Panc1 (cell line): Measurements from ENCODE around the gene HS6ST3. TPM values are rescaled to one million over a fixed set of nuclear protein-coding genes. Genes with fewer than 3 reads are reported as not detected.

Experiments used
- ATAC-seq: fragments of 200-7000 bp; cut with Tn5 transposase; 2 replicates; pipeline ENCODE4 v1.9.1; 2020; ENCODE audit warnings: mild to moderate bottlenecking, moderate library complexity
- BruUV-seq: library from RNA; stranded (reverse); fragments of 400-500 nt; replicated peaks from 2 replicates; lab custom pipeline; 2021; lab: Mats Ljungman, UMichigan
- CTCF ChIA-PET: fragments of 300-600 bp; sonication (Branson Sonifier 250); formaldehyde crosslinking; loops from one replicate; lab custom pipeline; 2022; ENCODE audit warnings: antibody characterized with exemption; lab: Charles Lee
- POLR2A ChIA-PET: fragments of 300-600 bp; sonication (Branson Sonifier 250); formaldehyde crosslinking; loops from one replicate; lab custom pipeline; 2022; ENCODE audit warnings: antibody characterized with exemption; lab: Charles Lee
- DNase-seq: peaks from one replicate; pipeline ENCODE4 v3.0.0-alpha.2; 2010; ENCODE audit warnings: low read depth, low spot score
- H3K27ac ChIP-seq: 2 replicates; pipeline ENCODE4 v1.5.1; 2011; ENCODE audit warnings: mild to moderate bottlenecking, low read length, inconsistent platforms
- H3K27me3 ChIP-seq: fragments of 200-500 bp; sonication (Bioruptor generic); 2 replicates; pipeline ENCODE4 v1.6.0; 2014; ENCODE audit warnings: low read length, inconsistent platforms; ENCODE audit not compliant: control insufficient read depth, insufficient read depth
- H3K36me3 ChIP-seq: fragments of 200-500 bp; sonication (Bioruptor generic); 2 replicates; pipeline ENCODE4 v1.5.1; 2014; ENCODE audit warnings: inconsistent platforms, mild to moderate bottlenecking, low read length, moderate library complexity; ENCODE audit not compliant: control insufficient read depth, insufficient read depth
- H3K4me1 ChIP-seq: 2 replicates; pipeline ENCODE4 v1.5.1; 2011; ENCODE audit warnings: inconsistent platforms, mild to moderate bottlenecking, low read length, moderate library complexity; ENCODE audit not compliant: control insufficient read depth, insufficient read depth
- H3K4me3 ChIP-seq, 2 experiments: 2 replicates each; pipeline ENCODE4 v1.5.1; 2011 to 2012; ENCODE audit warnings: low read depth in 2 of 2, low read length in 2 of 2, mild to moderate bottlenecking in 2 of 2, inconsistent platforms in 1 of 2, moderate library complexity in 1 of 2
- H3K9me3 ChIP-seq: fragments of 200-500 bp; sonication (Bioruptor generic); 2 replicates; pipeline ENCODE4 v1.5.1; 2014; ENCODE audit warnings: low read depth, mild to moderate bottlenecking, inconsistent platforms, low read length, moderate library complexity; ENCODE audit not compliant: control insufficient read depth, insufficient read depth
- POLR2AphosphoS5 ChIP-seq: IDR thresholded peaks from 2 replicates; pipeline ENCODE4 v1.6.1; 2012; ENCODE audit warnings: mild to moderate bottlenecking, low read depth, low read length, moderate library complexity
- SIN3A ChIP-seq: IDR thresholded peaks from 2 replicates; pipeline ENCODE4 v1.6.1; 2012; ENCODE audit warnings: low read depth, mild to moderate bottlenecking, low read length, moderate library complexity, borderline replicate concordance; ENCODE audit not compliant: insufficient read depth
- TCF7L2 ChIP-seq: IDR thresholded peaks from 2 replicates; pipeline ENCODE4 v1.6.1; 2011; ENCODE audit warnings: mild to moderate bottlenecking, low read depth, low read length, inconsistent platforms
- in situ Hi-C: cut with HindIII; loops from 2 replicates; pipeline ENCODE4 v1.10.0; 2016; ENCODE audit warnings: low sequenced_read_pairs, low pct_unique_long_range_greater_than_20kb
- intact Hi-C: fragments of 100-400 bp; cut with micrococcal nuclease; formaldehyde crosslinking; loops from one replicate; pipeline ENCODE4 v1.10.0; 2022; ENCODE audit not compliant: unreplicated experiment
- total RNA-seq: library from RNA; stranded (reverse); gene quantifications from one replicate; pipeline ENCODE4 v1.2.1, GENCODE V29; 2021; ENCODE audit not compliant: unreplicated experiment
- TF ChIP-seq, protein P1 (sequence below): fragments of 450-650 bp; IDR thresholded peaks from 2 replicates; pipeline ENCODE4 v1.5.1; 2017; ENCODE audit warnings: mild to moderate bottlenecking
- TF ChIP-seq, protein P2 (sequence below), 2 experiments: IDR thresholded peaks; 2 replicates each; pipeline ENCODE4 v1.6.1; 2011 to 2012; ENCODE audit warnings: low read depth in 2 of 2, control low read depth in 1 of 2, low read length in 1 of 2, mild to moderate bottlenecking in 1 of 2, moderate library complexity in 1 of 2; ENCODE audit not compliant: insufficient read depth in 1 of 2

The HS6ST3 gene
- total RNA-seq, 1 experiment from 2014 or later, result 0.13 TPM

DNA sequence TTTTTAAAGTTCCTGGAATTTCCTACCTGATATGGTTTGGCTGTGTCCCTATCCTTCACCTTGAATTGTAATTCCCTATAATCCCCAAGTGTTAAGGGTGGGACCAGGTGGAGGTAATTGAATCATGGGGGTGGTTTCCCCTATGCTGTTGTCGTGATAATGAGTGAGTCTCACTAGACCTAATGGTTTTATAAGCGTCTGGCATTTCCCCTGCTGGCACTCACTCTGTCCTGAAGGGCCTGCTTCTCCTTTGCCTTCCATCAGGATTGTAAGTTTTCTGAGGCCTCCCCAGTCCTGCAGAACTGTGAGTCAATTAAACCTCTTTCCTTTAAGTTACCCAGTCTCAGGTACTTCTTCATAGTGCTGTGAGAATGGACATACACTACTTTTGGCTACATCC, 298.7 kb downstream of the HS6ST3 start:
- no TSS peak for BruUV-seq
- DNase-seq (no peak), ATAC-seq (no peak)
- ChIA-PET CTCF (no interaction called here), POLR2A (no interaction called here)
- intact Hi-C loops (no loop called here), in situ Hi-C loops (no loop called here)
- Histone ChIP-seq H3K27ac (no peak overlapping the region), H3K4me1 (no peaks in the 10 kb centered on the region), H3K9me3 (no peaks in the 10 kb centered on the region), H3K4me3 (no peak overlapping the region), H3K27me3 (no peaks in the 10 kb centered on the region), H3K36me3 (no peaks in the 10 kb centered on the region)
- TF ChIP-seq, protein P1, sequence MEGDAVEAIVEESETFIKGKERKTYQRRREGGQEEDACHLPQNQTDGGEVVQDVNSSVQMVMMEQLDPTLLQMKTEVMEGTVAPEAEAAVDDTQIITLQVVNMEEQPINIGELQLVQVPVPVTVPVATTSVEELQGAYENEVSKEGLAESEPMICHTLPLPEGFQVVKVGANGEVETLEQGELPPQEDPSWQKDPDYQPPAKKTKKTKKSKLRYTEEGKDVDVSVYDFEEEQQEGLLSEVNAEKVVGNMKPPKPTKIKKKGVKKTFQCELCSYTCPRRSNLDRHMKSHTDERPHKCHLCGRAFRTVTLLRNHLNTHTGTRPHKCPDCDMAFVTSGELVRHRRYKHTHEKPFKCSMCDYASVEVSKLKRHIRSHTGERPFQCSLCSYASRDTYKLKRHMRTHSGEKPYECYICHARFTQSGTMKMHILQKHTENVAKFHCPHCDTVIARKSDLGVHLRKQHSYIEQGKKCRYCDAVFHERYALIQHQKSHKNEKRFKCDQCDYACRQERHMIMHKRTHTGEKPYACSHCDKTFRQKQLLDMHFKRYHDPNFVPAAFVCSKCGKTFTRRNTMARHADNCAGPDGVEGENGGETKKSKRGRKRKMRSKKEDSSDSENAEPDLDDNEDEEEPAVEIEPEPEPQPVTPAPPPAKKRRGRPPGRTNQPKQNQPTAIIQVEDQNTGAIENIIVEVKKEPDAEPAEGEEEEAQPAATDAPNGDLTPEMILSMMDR, result no peak
- TF ChIP-seq POLR2AphosphoS5, result no peak
- TF ChIP-seq TCF7L2, result no peak
- TF ChIP-seq, protein P2, sequence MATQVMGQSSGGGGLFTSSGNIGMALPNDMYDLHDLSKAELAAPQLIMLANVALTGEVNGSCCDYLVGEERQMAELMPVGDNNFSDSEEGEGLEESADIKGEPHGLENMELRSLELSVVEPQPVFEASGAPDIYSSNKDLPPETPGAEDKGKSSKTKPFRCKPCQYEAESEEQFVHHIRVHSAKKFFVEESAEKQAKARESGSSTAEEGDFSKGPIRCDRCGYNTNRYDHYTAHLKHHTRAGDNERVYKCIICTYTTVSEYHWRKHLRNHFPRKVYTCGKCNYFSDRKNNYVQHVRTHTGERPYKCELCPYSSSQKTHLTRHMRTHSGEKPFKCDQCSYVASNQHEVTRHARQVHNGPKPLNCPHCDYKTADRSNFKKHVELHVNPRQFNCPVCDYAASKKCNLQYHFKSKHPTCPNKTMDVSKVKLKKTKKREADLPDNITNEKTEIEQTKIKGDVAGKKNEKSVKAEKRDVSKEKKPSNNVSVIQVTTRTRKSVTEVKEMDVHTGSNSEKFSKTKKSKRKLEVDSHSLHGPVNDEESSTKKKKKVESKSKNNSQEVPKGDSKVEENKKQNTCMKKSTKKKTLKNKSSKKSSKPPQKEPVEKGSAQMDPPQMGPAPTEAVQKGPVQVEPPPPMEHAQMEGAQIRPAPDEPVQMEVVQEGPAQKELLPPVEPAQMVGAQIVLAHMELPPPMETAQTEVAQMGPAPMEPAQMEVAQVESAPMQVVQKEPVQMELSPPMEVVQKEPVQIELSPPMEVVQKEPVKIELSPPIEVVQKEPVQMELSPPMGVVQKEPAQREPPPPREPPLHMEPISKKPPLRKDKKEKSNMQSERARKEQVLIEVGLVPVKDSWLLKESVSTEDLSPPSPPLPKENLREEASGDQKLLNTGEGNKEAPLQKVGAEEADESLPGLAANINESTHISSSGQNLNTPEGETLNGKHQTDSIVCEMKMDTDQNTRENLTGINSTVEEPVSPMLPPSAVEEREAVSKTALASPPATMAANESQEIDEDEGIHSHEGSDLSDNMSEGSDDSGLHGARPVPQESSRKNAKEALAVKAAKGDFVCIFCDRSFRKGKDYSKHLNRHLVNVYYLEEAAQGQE (IDR thresholded peaks at IDR 0.05; ENCODE audit: insufficient read depth in 1 of 2, low read depth in 2 of 2, low read length in 1 of 2), result no peak
- TF ChIP-seq SIN3A, result no peak

DNA sequence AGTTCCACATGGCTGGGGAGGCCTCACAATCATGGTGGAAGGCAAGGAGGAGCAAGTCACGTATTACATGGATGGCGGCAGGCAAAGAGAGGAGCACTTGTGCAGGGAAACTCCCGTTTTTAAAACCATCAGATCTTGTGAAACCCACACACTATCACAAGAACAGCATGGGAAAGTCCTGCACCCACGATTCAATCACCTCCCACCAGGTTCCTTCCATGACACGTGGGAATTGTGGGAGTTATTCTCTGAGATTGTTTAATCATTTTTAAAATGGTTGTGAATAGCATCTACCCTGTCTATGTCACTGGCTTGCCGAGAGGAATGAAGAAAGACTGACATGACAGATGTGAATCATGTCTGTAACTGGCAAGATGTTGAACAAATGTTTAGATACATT, 301.7 kb downstream of the HS6ST3 start:
- ChIA-PET CTCF (no interaction called here), POLR2A (no interaction called here)
- Histone ChIP-seq H3K4me1 (no peaks in the 10 kb centered on the region), H3K36me3 (no peaks in the 10 kb centered on the region), H3K4me3 (no peak overlapping the region), H3K27me3 (no peaks in the 10 kb centered on the region), H3K9me3 (no peaks in the 10 kb centered on the region), H3K27ac (no peak overlapping the region)
- BruUV-seq, result no TSS peak
- DNase-seq, result no peak
- ATAC-seq, result no peak
- TF ChIP-seq TCF7L2 (no peak), POLR2AphosphoS5 (no peak), SIN3A (no peak)
- TF ChIP-seq, protein P1, result no peak
- TF ChIP-seq, protein P2 (IDR thresholded peaks at IDR 0.05; ENCODE audit: insufficient read depth in 1 of 2, low read depth in 2 of 2, low read length in 1 of 2), result no peak
- intact Hi-C loops (no loop called here), in situ Hi-C loops (no loop called here)
